Measurements from ENCODE around the gene TNP1.

TNP1 gene

GRCh38 chr2:216888887-216889622, 29.2 kb upstream of the TNP1 start:
- DNase-seq (ENCODE audit: insufficient read length, low spot score), result no peak

DNA sequence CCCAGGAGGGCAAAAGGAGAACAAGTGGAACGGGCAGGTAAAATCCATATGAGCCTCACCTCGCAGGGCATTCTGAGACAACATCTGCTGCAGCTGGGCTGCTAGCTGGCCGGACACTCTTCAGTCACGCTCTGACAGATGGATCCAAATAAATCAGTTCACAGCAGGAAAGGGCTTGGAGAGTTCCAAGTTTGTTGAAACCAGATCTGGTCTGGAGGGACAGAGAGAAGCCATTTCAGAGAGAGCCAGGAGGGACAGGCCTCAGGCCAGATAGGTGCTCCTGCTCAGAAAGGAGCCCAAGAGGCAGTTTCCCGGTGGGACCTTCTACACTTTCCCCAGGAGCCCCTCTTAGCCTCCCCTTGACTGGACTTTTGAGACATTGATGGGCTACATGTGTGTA, 28.2 kb upstream of the TNP1 start:
- TF ChIP-seq POLR2A (IDR thresholded peaks at IDR 0.05; ENCODE audit: low read depth, low read length) (no peak), TAF1 (IDR thresholded peaks at IDR 0.05; ENCODE audit: low read depth, low read length) (no peak), POLR2AphosphoS5 (IDR thresholded peaks at IDR 0.05; ENCODE audit: low read depth, low read length) (no peak), PAX5 (IDR thresholded peaks at IDR 0.05; ENCODE audit: insufficient read depth, low read length, severe bottlenecking) (no peak), POU2F2 (IDR thresholded peaks at IDR 0.05; ENCODE audit: low read depth, low read length) (no peak), SPI1 (IDR thresholded peaks at IDR 0.05; ENCODE audit: low read depth, low read length) (no peak)
- DNase-seq (ENCODE audit: insufficient read length, low spot score) (no peak), FAIRE-seq (no peak)

More at GRCh38 chr2:216888887-216889622, 29.2 kb upstream of the TNP1 start:
- TF ChIP-seq POLR2AphosphoS5 (IDR thresholded peaks at IDR 0.05; ENCODE audit: low read depth, low read length) (no peak), POLR2A (IDR thresholded peaks at IDR 0.05; ENCODE audit: low read depth, low read length) (no peak), TAF1 (IDR thresholded peaks at IDR 0.05; ENCODE audit: low read depth, low read length) (no peak), PAX5 (IDR thresholded peaks at IDR 0.05; ENCODE audit: insufficient read depth, low read length, severe bottlenecking) (no peak), SPI1 (IDR thresholded peaks at IDR 0.05; ENCODE audit: low read depth, low read length) (no peak), POU2F2 (IDR thresholded peaks at IDR 0.05; ENCODE audit: low read depth, low read length) (no peak)
- FAIRE-seq, result no peak

DNA sequence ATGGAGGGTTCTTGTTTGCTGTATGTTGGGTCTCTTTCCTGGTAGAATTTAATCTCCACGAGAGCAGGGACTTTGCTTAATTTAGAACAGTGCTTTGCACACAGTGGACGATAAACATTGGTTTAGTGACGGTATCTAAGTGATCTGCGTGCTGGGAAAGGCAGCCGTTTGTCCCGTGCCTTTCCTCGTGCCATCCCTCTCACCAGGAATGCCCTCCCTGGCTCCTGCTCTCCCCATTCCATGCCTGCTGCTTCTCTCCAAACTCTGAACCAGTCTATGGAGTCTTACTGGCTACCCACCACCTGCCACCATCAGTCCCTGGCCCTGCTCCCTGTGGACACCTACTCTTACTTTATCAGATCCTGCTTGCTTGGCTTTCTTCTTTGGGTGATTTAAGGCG, 27.3 kb upstream of the TNP1 start:
- DNase-seq (ENCODE audit: insufficient read length, low spot score), result no peak
- TF ChIP-seq POLR2AphosphoS5 (IDR thresholded peaks at IDR 0.05; ENCODE audit: low read depth, low read length) (no peak), TAF1 (IDR thresholded peaks at IDR 0.05; ENCODE audit: low read depth, low read length) (no peak), PAX5 (IDR thresholded peaks at IDR 0.05; ENCODE audit: insufficient read depth, low read length, severe bottlenecking) (no peak), POLR2A (IDR thresholded peaks at IDR 0.05; ENCODE audit: low read depth, low read length) (no peak), POU2F2 (IDR thresholded peaks at IDR 0.05; ENCODE audit: low read depth, low read length) (no peak), SPI1 (IDR thresholded peaks at IDR 0.05; ENCODE audit: low read depth, low read length) (no peak)
- no peak for FAIRE-seq

DNA sequence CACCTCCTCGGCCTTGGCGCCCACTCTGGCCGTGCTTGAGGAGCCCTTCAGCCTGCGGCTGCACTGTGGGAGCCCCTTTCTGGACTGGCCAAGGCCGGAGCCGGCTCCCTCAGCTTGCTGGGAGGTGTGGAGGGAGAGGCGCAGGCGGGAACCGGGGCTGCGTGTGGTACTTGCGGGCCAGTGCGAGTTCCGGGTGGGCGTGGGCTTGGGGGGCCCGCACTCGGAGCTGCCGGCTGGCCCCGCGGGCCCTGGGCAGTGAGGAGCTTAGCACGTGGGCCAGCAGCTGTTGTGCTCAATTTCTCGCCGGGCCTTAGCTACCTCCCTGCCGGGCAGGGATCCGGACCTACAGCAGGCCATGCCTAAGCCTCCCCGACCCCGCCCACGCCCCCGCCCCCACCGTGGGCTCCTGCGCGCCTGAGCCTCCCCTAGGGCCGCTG, 25.3 kb upstream of the TNP1 start:
- TF ChIP-seq TAF1 (IDR thresholded peaks at IDR 0.05; ENCODE audit: low read depth, low read length), result no peak
- FAIRE-seq, result no peak
- no peak for DNase-seq (ENCODE audit: insufficient read length, low spot score)

DNA sequence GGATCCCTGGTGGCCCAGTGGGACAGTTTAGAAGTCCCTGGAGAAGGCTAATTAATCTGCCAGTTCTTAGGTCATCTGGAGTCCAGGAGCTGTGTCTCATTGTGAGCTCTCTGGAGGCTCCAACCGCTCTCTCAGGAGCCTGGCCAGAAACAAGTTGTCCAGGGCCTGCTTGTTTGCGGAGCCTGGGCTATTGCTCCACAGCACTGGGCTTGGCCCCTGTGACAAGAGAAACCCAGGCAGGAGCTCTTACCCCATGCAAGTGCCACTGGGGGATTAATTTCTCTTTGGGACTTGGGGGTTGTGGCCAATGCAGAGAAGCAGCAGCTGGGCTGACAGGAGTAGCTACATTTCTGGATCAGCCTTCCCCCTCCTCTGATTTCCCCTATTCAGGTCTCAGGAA, 24.5 kb upstream of the TNP1 start:
- DNase-seq (ENCODE audit: insufficient read length, low spot score) (no peak), FAIRE-seq (no peak)
- TF ChIP-seq TAF1 (IDR thresholded peaks at IDR 0.05; ENCODE audit: low read depth, low read length) (no peak), POU2F2 (IDR thresholded peaks at IDR 0.05; ENCODE audit: low read depth, low read length) (no peak), PAX5 (IDR thresholded peaks at IDR 0.05; ENCODE audit: insufficient read depth, low read length, severe bottlenecking) (no peak), SPI1 (IDR thresholded peaks at IDR 0.05; ENCODE audit: low read depth, low read length) (no peak), POLR2AphosphoS5 (IDR thresholded peaks at IDR 0.05; ENCODE audit: low read depth, low read length) (no peak), POLR2A (IDR thresholded peaks at IDR 0.05; ENCODE audit: low read depth, low read length) (no peak)

DNA sequence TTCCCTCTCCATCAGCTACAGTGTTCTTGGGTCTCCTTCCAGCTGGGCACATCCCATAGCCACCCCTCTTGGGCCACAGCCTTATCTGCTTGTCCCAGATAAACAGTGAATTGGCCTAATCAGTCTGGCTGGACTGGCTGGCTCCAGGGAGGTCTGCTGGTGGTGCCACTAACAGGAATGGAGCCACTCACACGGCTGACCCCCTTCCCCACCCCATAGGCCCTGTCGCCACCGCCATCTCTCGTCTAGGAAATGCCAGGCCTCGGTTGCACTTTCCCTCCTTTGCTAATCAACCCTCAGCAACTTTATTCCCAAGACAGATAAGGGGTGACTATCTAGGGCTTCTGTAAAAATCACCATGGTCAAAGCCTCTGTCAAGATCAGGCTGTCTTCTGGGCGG, 23.0 kb upstream of the TNP1 start:
- no peak for DNase-seq (ENCODE audit: insufficient read length, low spot score)
- FAIRE-seq, result no peak
- TF ChIP-seq POU2F2 (IDR thresholded peaks at IDR 0.05; ENCODE audit: low read depth, low read length) (no peak), POLR2A (IDR thresholded peaks at IDR 0.05; ENCODE audit: low read depth, low read length) (no peak)

DNA sequence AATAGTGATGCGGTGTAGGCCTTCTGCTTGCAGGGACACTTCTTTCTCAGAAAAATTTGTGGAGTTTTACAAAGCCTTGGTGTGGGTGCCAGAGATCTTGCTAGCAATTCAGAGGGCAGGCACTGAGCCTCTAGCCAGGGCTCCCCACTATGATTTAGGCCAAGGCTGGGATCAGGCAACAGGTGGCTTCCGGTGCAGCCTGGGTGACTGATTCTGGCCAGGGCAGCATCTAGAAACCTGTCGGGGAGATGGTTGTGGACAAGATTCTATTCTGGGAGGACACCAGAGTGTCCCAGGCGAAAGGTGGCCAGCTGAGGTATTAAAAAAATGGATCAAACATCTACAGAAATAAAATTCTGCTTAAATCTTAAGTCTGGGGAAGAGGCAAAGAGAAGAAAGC, 21.5 kb upstream of the TNP1 start:
- TF ChIP-seq SPI1 (IDR thresholded peaks at IDR 0.05; ENCODE audit: low read depth, low read length), result no peak
- TF ChIP-seq POLR2A (IDR thresholded peaks at IDR 0.05; ENCODE audit: low read depth, low read length), result no peak
- no peak for TF ChIP-seq POLR2AphosphoS5 (IDR thresholded peaks at IDR 0.05; ENCODE audit: low read depth, low read length)
- TF ChIP-seq POU2F2 (IDR thresholded peaks at IDR 0.05; ENCODE audit: low read depth, low read length), result no peak
- no peak for TF ChIP-seq PAX5 (IDR thresholded peaks at IDR 0.05; ENCODE audit: insufficient read depth, low read length, severe bottlenecking)
- no peak for TF ChIP-seq TAF1 (IDR thresholded peaks at IDR 0.05; ENCODE audit: low read depth, low read length)
- FAIRE-seq (no peak), DNase-seq (ENCODE audit: insufficient read length, low spot score) (no peak)

- FAIRE-seq, result no peak
- no peak for DNase-seq (ENCODE audit: insufficient read length, low spot score)
- TF ChIP-seq POLR2A (IDR thresholded peaks at IDR 0.05; ENCODE audit: low read depth, low read length) (no peak), TAF1 (IDR thresholded peaks at IDR 0.05; ENCODE audit: low read depth, low read length) (no peak), POU2F2 (IDR thresholded peaks at IDR 0.05; ENCODE audit: low read depth, low read length) (no peak), POLR2AphosphoS5 (IDR thresholded peaks at IDR 0.05; ENCODE audit: low read depth, low read length) (no peak), SPI1 (IDR thresholded peaks at IDR 0.05; ENCODE audit: low read depth, low read length) (no peak), PAX5 (IDR thresholded peaks at IDR 0.05; ENCODE audit: insufficient read depth, low read length, severe bottlenecking) (no peak)
Measured at GRCh38 chr2:216880509-216881184, 20.8 kb upstream of the TNP1 start.

DNA sequence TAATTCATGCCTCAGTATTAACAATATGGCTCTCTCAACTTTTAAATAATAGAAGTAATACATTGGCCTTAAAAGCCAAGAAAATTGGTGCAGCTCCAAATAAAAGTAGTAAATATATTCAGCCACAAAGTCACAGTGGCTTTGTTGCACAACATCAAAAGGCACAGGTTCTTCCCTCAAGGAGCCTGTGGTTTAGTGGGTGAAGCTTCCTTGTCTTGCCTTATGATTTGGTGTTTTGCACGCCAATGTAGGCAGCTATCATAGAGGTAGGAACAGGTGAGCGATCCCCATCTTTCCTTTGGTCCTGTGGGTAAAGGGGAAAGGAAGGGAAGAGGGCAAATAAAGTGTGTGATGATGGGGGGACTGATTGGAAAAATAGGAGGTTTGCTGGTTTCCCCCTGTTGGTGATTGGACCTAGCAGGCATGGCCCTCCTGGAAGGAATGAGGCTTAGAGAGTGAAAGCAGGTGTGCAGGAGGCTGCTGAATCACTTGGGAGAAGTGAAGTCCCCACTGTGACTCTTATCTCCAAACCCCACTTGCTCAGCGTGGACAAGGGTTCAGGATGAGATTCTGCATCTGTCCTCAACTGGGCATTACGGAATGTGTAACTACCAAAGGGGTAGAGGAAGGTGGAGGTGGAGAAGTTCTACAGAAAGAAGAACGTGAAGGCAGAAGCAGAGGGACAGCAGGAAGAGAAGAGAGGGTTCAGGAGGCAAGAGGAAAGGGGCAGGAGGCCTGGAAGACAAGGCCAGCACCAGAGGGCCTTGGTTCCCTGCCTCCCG, 20.1 kb upstream of the TNP1 start:
- DNase-seq (ENCODE audit: insufficient read length, low spot score), result no peak
- no peak for FAIRE-seq
- TF ChIP-seq POLR2AphosphoS5 (IDR thresholded peaks at IDR 0.05; ENCODE audit: low read depth, low read length) (no peak), SPI1 (IDR thresholded peaks at IDR 0.05; ENCODE audit: low read depth, low read length) (no peak), TAF1 (IDR thresholded peaks at IDR 0.05; ENCODE audit: low read depth, low read length) (no peak), PAX5 (IDR thresholded peaks at IDR 0.05; ENCODE audit: insufficient read depth, low read length, severe bottlenecking) (no peak), POLR2A (IDR thresholded peaks at IDR 0.05; ENCODE audit: low read depth, low read length) (no peak), POU2F2 (IDR thresholded peaks at IDR 0.05; ENCODE audit: low read depth, low read length) (no peak)
